Measurements from ENCODE around the gene NAGLU.
"Not testable (repeated sequence)": the region's sequence is repeated elsewhere in the genome, so short reads cannot be mapped to it uniquely, and the experiment has no call there.

The NAGLU gene

DNA sequence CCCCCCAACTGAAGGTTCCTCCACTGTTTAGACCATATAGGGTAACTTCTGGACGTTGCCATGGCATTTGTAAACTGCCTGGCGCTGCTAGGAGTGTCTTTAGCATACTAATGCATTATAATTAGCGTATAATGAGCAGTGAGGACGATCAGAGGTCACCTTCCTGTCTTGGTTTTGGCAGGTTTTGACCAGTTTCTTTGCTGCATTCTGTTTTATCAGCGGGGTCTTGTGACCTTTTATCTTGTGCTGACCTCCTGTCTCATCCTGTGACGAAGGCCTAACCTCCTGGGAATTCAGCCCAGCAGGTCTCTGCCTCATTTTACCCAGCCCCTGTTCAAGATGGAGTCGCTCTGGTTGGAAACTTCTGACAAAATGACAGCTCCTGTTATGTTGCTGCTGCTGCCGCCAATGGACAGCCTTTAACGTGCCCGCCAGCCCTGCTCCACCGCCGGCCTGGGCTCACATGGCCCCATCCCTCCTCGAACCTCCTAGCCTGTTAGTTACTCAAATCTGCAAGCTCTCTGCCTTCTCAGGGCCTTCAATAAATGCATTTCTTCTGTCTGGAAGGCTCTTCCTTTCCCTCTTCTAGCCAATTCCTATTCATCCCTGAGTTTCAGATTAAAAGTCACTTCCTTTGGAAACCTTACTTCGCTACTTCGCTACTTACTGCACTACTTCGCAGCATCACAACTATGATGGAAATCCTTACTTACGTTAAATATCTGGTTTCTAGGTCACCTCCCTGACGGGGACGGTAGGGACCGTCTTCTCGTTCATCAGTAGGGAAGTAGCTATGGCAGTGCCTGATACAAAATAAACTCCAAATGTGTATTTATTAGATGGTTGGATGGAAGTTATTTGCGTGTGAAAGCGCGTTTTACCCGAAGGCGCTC lies 640 bp upstream of the NAGLU start:
- Mint-ChIP-seq H3K36me3 (ENCODE audit: low read depth) (peaks cover 12% of the 10 kb centered on the region), H3K27ac (peak overlapping the region; percentile 39), H3K4me3 (peak overlapping the region; percentile 75), H3K9me3 (no peaks in the 10 kb centered on the region), H3K27me3 (ENCODE audit: low read depth, poor library complexity) (peaks cover 12% of the 10 kb centered on the region), H3K4me1 (peaks cover 56% of the 10 kb centered on the region)
- no peak for DNase-seq
- TF ChIP-seq CTCF (IDR thresholded peaks at IDR 0.05): no peak

DNA sequence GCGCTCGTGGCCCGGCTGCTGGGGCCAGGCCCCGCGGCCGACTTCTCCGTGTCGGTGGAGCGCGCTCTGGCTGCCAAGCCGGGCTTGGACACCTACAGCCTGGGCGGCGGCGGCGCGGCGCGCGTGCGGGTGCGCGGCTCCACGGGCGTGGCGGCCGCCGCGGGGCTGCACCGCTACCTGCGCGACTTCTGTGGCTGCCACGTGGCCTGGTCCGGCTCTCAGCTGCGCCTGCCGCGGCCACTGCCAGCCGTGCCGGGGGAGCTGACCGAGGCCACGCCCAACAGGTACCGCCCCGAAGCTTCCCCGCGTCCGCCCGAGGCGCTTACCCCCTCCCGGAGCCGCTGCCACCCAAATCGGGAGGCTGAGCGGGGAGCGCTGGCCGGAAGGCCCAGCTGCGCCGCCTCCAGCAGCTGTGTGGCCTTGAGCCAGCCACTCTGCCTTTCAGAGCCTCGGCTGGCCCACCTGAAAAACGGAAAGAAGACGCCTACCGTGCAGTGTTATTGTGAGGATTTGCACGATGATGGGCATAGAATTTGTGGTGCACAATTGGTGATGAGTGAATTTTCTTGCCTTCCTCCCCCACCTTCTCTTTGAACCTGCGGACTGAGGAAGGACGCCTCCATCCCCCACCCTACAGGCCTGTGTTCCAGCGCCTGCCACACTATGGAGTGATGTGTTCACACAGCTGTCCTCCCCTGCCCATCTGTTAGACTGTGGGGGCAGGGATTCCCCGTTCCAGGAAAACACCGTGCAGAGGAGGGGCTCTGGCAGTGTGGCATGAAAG lies 523 bp downstream of the NAGLU start:
- H3K36me3 Mint-ChIP-seq (ENCODE audit: low read depth): peaks cover 12% of the 10 kb centered on the region
- no peak for TF ChIP-seq CTCF (IDR thresholded peaks at IDR 0.05)
- H3K4me3 Mint-ChIP-seq: peak overlapping the region; percentile 85
- peak overlapping the region; percentile 89 for H3K27ac Mint-ChIP-seq
- H3K9me3 Mint-ChIP-seq: no peaks in the 10 kb centered on the region
- H3K4me1 Mint-ChIP-seq: peaks cover 53% of the 10 kb centered on the region
- DNase-seq: peak; percentile 77
- peaks cover 12% of the 10 kb centered on the region for H3K27me3 Mint-ChIP-seq (ENCODE audit: low read depth, poor library complexity)

DNA sequence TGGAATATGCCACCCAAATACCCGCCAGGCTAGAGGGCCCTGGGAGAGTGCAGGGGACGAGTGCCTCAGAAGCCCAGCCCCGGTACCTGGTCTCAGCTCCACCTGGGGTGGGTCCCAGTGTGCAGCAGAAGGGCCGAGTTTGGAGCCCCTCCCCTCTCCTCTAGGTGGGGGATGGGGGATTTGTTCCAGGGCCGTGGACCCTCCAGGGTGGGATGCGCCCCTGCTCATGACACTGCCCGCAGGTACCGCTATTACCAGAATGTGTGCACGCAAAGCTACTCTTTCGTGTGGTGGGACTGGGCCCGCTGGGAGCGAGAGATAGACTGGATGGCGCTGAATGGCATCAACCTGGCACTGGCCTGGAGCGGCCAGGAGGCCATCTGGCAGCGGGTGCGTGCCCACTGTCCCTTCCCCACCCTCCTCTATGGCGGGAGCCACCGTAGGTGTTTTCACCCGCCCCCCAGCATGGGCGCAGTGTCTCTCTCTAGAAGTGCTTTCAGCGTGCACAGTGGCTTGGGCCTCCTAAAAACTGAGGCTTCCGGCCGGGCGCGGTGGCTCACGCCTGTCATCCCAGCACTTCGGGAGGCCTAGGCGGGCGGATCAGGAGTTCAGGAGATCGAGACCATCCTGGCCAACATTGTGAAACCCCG lies 1.2 kb downstream of the NAGLU start:
- peaks cover 12% of the 10 kb centered on the region for H3K27me3 Mint-ChIP-seq (ENCODE audit: low read depth, poor library complexity)

DNA sequence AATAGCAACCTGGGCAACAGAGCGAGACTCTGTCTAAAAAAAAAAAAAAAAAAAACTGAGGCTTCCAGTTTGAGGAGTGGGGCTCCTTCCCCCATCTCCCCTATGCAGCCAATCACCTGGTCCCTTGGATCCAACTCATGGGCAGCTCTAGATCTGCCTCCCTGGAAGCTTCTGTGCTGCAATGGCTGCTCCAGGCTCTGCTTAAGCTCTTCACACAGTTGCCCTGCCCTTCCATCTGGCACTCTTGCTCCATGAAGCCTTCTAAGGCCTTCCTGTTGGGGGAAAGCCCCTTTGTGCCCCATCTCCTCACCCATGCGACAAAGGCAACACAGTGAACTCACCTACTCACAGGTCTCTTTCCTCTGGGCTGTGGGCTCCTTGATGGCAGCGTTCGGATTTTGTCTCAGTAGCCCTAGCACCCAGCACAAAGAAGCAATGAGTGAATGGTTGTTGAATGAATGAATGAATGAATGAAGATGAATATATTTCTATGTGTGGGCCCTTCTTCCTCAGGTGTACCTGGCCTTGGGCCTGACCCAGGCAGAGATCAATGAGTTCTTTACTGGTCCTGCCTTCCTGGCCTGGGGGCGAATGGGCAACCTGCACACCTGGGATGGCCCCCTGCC lies 1.9 kb downstream of the NAGLU start:
- Mint-ChIP-seq H3K4me3 (peak overlapping the region; percentile 73), H3K27ac (no peak overlapping the region), H3K36me3 (ENCODE audit: low read depth) (peaks cover 12% of the 10 kb centered on the region), H3K27me3 (ENCODE audit: low read depth, poor library complexity) (peaks cover 12% of the 10 kb centered on the region), H3K9me3 (no peaks in the 10 kb centered on the region), H3K4me1 (peaks cover 49% of the 10 kb centered on the region)
- DNase-seq: no peak
- no peak for TF ChIP-seq CTCF (IDR thresholded peaks at IDR 0.05)

More for the DNA sequence above, 1.2 kb downstream of the NAGLU start:
- Mint-ChIP-seq H3K36me3 (ENCODE audit: low read depth) (peaks cover 12% of the 10 kb centered on the region), H3K4me3 (peak overlapping the region; percentile 85), H3K9me3 (no peaks in the 10 kb centered on the region), H3K4me1 (peaks cover 49% of the 10 kb centered on the region), H3K27ac (peak overlapping the region; percentile 89)
- DNase-seq: no peak
- no peak for TF ChIP-seq CTCF (IDR thresholded peaks at IDR 0.05)

- H3K27me3 Mint-ChIP-seq (ENCODE audit: low read depth, poor library complexity): peaks cover 9% of the 10 kb centered on the region
- no peak for TF ChIP-seq CTCF (IDR thresholded peaks at IDR 0.05)
- no peak overlapping the region for H3K4me3 Mint-ChIP-seq
- H3K27ac Mint-ChIP-seq: no peak overlapping the region
- H3K36me3 Mint-ChIP-seq (ENCODE audit: low read depth): peaks cover 12% of the 10 kb centered on the region
- H3K9me3 Mint-ChIP-seq: no peaks in the 10 kb centered on the region
- no peak for DNase-seq
- H3K4me1 Mint-ChIP-seq: peaks cover 45% of the 10 kb centered on the region
Measured at GRCh38 chr17:42538482-42538881, 2.4 kb downstream of the NAGLU start.

DNA sequence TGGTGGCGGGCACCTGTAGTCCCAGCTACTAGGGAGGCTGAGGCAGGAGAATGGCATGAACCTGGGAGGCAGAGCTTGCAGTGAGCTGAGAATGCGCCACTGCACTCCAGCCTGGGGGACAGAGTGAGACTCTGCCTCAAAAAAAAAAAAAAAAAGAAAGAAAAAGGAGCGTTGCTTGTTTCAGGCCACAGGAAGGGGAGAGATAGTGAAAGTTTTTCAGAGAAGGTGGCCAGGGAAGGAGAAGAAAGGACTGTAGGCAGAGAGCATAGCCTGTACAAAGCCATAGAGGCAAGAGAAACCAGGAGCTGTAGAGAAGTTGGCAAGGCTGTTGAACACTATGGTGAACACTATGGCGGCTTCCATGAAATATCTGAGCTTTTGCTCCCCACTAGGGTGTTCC lies 4.5 kb downstream of the NAGLU start:
- H3K4me1 Mint-ChIP-seq: peaks cover 35% of the 10 kb centered on the region
- peak overlapping the region; percentile 84 for H3K27ac Mint-ChIP-seq
- H3K9me3 Mint-ChIP-seq; H3K27me3 Mint-ChIP-seq (ENCODE audit: low read depth, poor library complexity); H3K4me3 Mint-ChIP-seq; DNase-seq: not testable (repeated sequence)
- peaks cover 17% of the 10 kb centered on the region for H3K36me3 Mint-ChIP-seq (ENCODE audit: low read depth)

All from nephron progenitor cell (in vitro differentiated cells).